GM23338 (cell line): Measurements from ENCODE around the gene KCNIP1. TPM values are rescaled to one million over a fixed set of nuclear protein-coding genes. Genes with fewer than 3 reads are reported as not detected.
"Not testable (repeated sequence)": the region's sequence is repeated elsewhere in the genome, so short reads cannot be mapped to it uniquely, and the experiment has no call there.

Experiments used
- ATAC-seq: fragments of 200-7000 bp; cut with Tn5 transposase; 3 replicates; pipeline ENCODE4 v1.9.1; 2020
- DNase-seq: peaks from one replicate; pipeline ENCODE4 v3.0.0-alpha.2; 2015; ENCODE audit warnings: low spot score
- H2AFZ ChIP-seq: fragments of 200-600 bp; sonication (generic); 2 replicates; pipeline ENCODE4 v1.8.0; 2016; ENCODE audit warnings: antibody characterized with exemption, mild to moderate bottlenecking, moderate library complexity
- H3F3A ChIP-seq: fragments of 200-600 bp; sonication (generic); replicated peaks from 2 replicates; pipeline ENCODE4 v1.8.0; 2017; ENCODE audit warnings: antibody characterized with exemption, mixed run types, low read depth
- H3K27ac ChIP-seq: fragments of 200-600 bp; sonication (generic); 2 replicates; pipeline ENCODE4 v1.6.1; 2016; ENCODE audit warnings: low read depth
- H3K27me3 ChIP-seq: fragments of 200-600 bp; sonication (generic); 2 replicates; pipeline ENCODE4 v1.8.0; 2016; ENCODE audit warnings: mild to moderate bottlenecking, mixed run types, moderate library complexity; ENCODE audit not compliant: insufficient read depth
- H3K36me3 ChIP-seq: fragments of 200-600 bp; sonication (generic); 2 replicates; pipeline ENCODE4 v1.8.0; 2016; ENCODE audit warnings: mild to moderate bottlenecking; ENCODE audit not compliant: insufficient read depth
- H3K4me1 ChIP-seq: fragments of 200-600 bp; sonication (generic); 2 replicates; pipeline ENCODE4 v1.8.0; 2016; ENCODE audit warnings: mild to moderate bottlenecking, moderate library complexity; ENCODE audit not compliant: insufficient read depth
- H3K4me2 ChIP-seq: fragments of 200-600 bp; sonication (generic); 2 replicates; pipeline ENCODE4 v1.7.1; 2017; ENCODE audit warnings: mixed run types
- H3K4me3 ChIP-seq: fragments of 200-600 bp; sonication (generic); 2 replicates; pipeline ENCODE4 v1.6.1; 2016; ENCODE audit warnings: mixed run types
- H3K79me2 ChIP-seq: fragments of 200-600 bp; sonication (generic); replicated peaks from 2 replicates; pipeline ENCODE4 v1.8.0; 2017; ENCODE audit warnings: mild to moderate bottlenecking; ENCODE audit not compliant: insufficient read depth
- H3K9me2 ChIP-seq: fragments of 200-600 bp; sonication (generic); 2 replicates; pipeline ENCODE4 v1.8.0; 2017; ENCODE audit not compliant: insufficient read depth
- H4K20me1 ChIP-seq: fragments of 200-600 bp; sonication (generic); replicated peaks from 2 replicates; pipeline ENCODE4 v1.8.0; 2017; ENCODE audit warnings: mild to moderate bottlenecking; ENCODE audit not compliant: insufficient read depth
- H3K27ac Mint-ChIP-seq: 2 replicates; pipeline ENCODE4 v1.8.0; 2020; ENCODE audit warnings: inconsistent platforms, mild to moderate bottlenecking, moderate library complexity, mixed read lengths
- H3K27me3 Mint-ChIP-seq: 3 replicates; pipeline ENCODE4 v1.8.0; 2022; ENCODE audit warnings: low read depth, mild to moderate bottlenecking, moderate library complexity, mixed read lengths, inconsistent platforms; ENCODE audit not compliant: insufficient read depth, poor library complexity
- H3K36me3 Mint-ChIP-seq: 3 replicates; pipeline ENCODE4 v1.8.0; 2021; ENCODE audit warnings: low read depth, mild to moderate bottlenecking, inconsistent platforms, moderate library complexity, mixed read lengths
- H3K4me1 Mint-ChIP-seq: 3 replicates; pipeline ENCODE4 v1.8.0; 2020; ENCODE audit warnings: mild to moderate bottlenecking, inconsistent platforms, mixed read lengths
- H3K4me3 Mint-ChIP-seq: 3 replicates; pipeline ENCODE4 v1.8.0; 2021; ENCODE audit warnings: moderate library complexity, mild to moderate bottlenecking, inconsistent platforms, mixed read lengths
- H3K9me3 Mint-ChIP-seq: 3 replicates; pipeline ENCODE4 v1.8.0; 2020; ENCODE audit warnings: moderate library complexity, mild to moderate bottlenecking, inconsistent platforms, mixed read lengths
- CREB1 ChIP-seq: fragments of 250-450 bp; sonication (Bioruptor Pico); IDR thresholded peaks from 2 replicates; pipeline ENCODE4 v1.5.0; 2020; ENCODE audit warnings: low read depth, mild to moderate bottlenecking, moderate library complexity
- ETS1 ChIP-seq: IDR thresholded peaks from 2 replicates; pipeline ENCODE4 v1.6.1; 2016; ENCODE audit warnings: antibody characterized with exemption
- EZH2 ChIP-seq: fragments of 200-600 bp; sonication (generic); IDR thresholded peaks from one replicate; pipeline ENCODE4 v1.8.0; 2017; ENCODE audit warnings: antibody characterized with exemption, mild to moderate bottlenecking, low read depth; ENCODE audit not compliant: unreplicated experiment
- EZH2phosphoT487 ChIP-seq: fragments of 200-600 bp; sonication (generic); IDR thresholded peaks from one replicate; pipeline ENCODE4 v1.8.1; 2018; ENCODE audit warnings: antibody characterized with exemption; ENCODE audit not compliant: unreplicated experiment
- JUNB ChIP-seq: IDR thresholded peaks from one replicate; pipeline ENCODE4 v1.6.1; 2016; ENCODE audit warnings: antibody characterized with exemption; ENCODE audit not compliant: unreplicated experiment
- NANOG ChIP-seq: IDR thresholded peaks from 2 replicates; pipeline ENCODE4 v1.6.1; 2016; ENCODE audit warnings: antibody characterized with exemption, borderline replicate concordance
- POLR2AphosphoS5 ChIP-seq: IDR thresholded peaks from 2 replicates; pipeline ENCODE4 v1.6.1; 2016; ENCODE audit warnings: antibody characterized with exemption, low read depth
- REST ChIP-seq: IDR thresholded peaks from one replicate; pipeline ENCODE4 v1.6.1; 2018; ENCODE audit warnings: antibody characterized with exemption; ENCODE audit not compliant: unreplicated experiment
- STAT1 ChIP-seq: IDR thresholded peaks from one replicate; pipeline ENCODE4 v1.6.1; 2016; ENCODE audit warnings: antibody characterized with exemption; ENCODE audit not compliant: unreplicated experiment
- ZNF114 ChIP-seq: fragments of 250-450 bp; sonication (Bioruptor Pico); IDR thresholded peaks from 2 replicates; pipeline ENCODE4 v1.5.0; 2020; ENCODE audit warnings: mild to moderate bottlenecking, moderate library complexity
- ZNF331 ChIP-seq: fragments of 250-450 bp; sonication (Bioruptor Pico); IDR thresholded peaks from 2 replicates; pipeline ENCODE4 v1.5.0; 2020; ENCODE audit warnings: low read depth, mild to moderate bottlenecking, moderate library complexity
- polyA plus RNA-seq: library from polyadenylated mRNA; unstranded; fragments of >200 nt; fragmentation: Nextera tagmentation; extraction: Ambion mirVana; gene quantifications from 2 replicates; pipeline ENCODE4 v1.2.1, GENCODE V29; 2016
- total RNA-seq: library from RNA; depleted of rRNA; stranded (reverse); fragments of >200 nt; shearing (Covaris generic); gene quantifications from 2 replicates; pipeline ENCODE4 v1.2.3, GENCODE V29; 2014

Gene KCNIP1
- total and polyA plus RNA-seq, 2 experiments from 2014 or later = 0.31 to 0.87 TPM

GRCh38 chr5:170546282-170546681 is 42.5 kb downstream of the KCNIP1 start (continued):
- TF ChIP-seq REST (no peak), POLR2AphosphoS5 (no peak), JUNB (no peak), STAT1 (no peak), EZH2phosphoT487 (no peak), CREB1 (CRISPR knock-in tag) (no peak), ETS1 (no peak), NANOG (no peak)

- H3F3A ChIP-seq, H3K79me2 ChIP-seq, H2AFZ ChIP-seq, H3K27me3 Mint-ChIP-seq, H3K4me1 ChIP-seq, H3K27me3 ChIP-seq, H3K4me1 Mint-ChIP-seq, H3K9me3 Mint-ChIP-seq, H3K4me3 Mint-ChIP-seq, H3K27ac Mint-ChIP-seq, H4K20me1 ChIP-seq, H3K4me2 ChIP-seq, DNase-seq, H3K4me3 ChIP-seq, H3K36me3 ChIP-seq, H3K36me3 Mint-ChIP-seq, H3K9me2 ChIP-seq, H3K27ac ChIP-seq, ATAC-seq: not testable (repeated sequence)
Observed at GRCh38 chr5:170550382-170550781, 46.6 kb downstream of the KCNIP1 start.

GRCh38 chr5:170551076-170551475 is 47.3 kb downstream of the KCNIP1 start:
- H3K4me2 ChIP-seq = no peak overlapping the region
- DNase-seq (no peak), ATAC-seq (no peak)
- Mint-ChIP-seq H3K27ac (no peak overlapping the region), H3K36me3 (no peaks in the 10 kb centered on the region), H3K4me3 (no peak overlapping the region), H3K9me3 (no peaks in the 10 kb centered on the region; the same call in 2 of the 3 replicates), H3K27me3 (no peaks in the 10 kb centered on the region), H3K4me1 (no peaks in the 10 kb centered on the region)
- no peak overlapping the region for H3K27ac ChIP-seq
- H3K9me2 ChIP-seq = peaks cover 8% of the 10 kb centered on the region; the same call in 1 of the 2 replicates
- no peaks in the 10 kb centered on the region for H3K36me3 ChIP-seq
- no peaks in the 10 kb centered on the region for H3K79me2 ChIP-seq
- H4K20me1 ChIP-seq = no peaks in the 10 kb centered on the region
- H3K27me3 ChIP-seq = no peaks in the 10 kb centered on the region
- H3K4me3 ChIP-seq = no peak overlapping the region
- no peak overlapping the region for H2AFZ ChIP-seq
- H3F3A ChIP-seq = no peaks in the 10 kb centered on the region
- no peaks in the 10 kb centered on the region for H3K4me1 ChIP-seq
- TF ChIP-seq ETS1 (no peak), STAT1 (no peak), ZNF114 (no peak), JUNB (no peak), NANOG (no peak), EZH2 (no peak), ZNF331 (CRISPR knock-in tag) (no peak)
